ENCODE measurements around the gene MADD.

- TF ChIP-seq CTCF (IDR thresholded peaks at IDR 0.05) = no peak
- no peak for TF ChIP-seq POLR2A (IDR thresholded peaks at IDR 0.05)
Measured at GRCh38 chr11:47306484-47306844, 36.5 kb downstream of the MADD start.

Measured in thyroid gland (tissue), 4 donors.